Skeletal muscle satellite cell (primary cell): ENCODE results near the gene FAAP20.

Experiments
- H3K27me3 ChIP-seq: 2 replicates; pipeline ENCODE4 v1.7.0; 2013; ENCODE audit warnings: low read length; ENCODE audit not compliant: control insufficient read depth, insufficient read depth
- H3K36me3 ChIP-seq: 2 replicates; pipeline ENCODE4 v1.7.0; 2013; ENCODE audit warnings: mild to moderate bottlenecking, control low read depth, low read length; ENCODE audit not compliant: insufficient read depth
- H3K4me1 ChIP-seq: 2 replicates; pipeline ENCODE4 v1.7.0; 2013; ENCODE audit warnings: low read length; ENCODE audit not compliant: control insufficient read depth, insufficient read depth
- H3K4me2 ChIP-seq: 2 replicates; pipeline ENCODE4 v1.7.0; 2013; ENCODE audit warnings: mild to moderate bottlenecking, low read length
- H3K4me3 ChIP-seq: 2 replicates; pipeline ENCODE4 v1.7.0; 2013; ENCODE audit warnings: low read length
- H3K9ac ChIP-seq: 2 replicates; pipeline ENCODE4 v1.7.0; 2013; ENCODE audit warnings: mild to moderate bottlenecking, low read depth, low read length, moderate library complexity
- H3K9me3 ChIP-seq: replicated peaks from 2 replicates; pipeline ENCODE4 v1.7.0; 2013; ENCODE audit warnings: mild to moderate bottlenecking, control low read depth, low read length

The FAAP20 gene

GRCh38 chr1:2188336-2188735 lies 6.2 kb downstream of the FAAP20 start:
- Histone ChIP-seq H3K4me1 (peaks cover 38% of the 10 kb centered on the region), H3K4me2 (no peak overlapping the region), H3K36me3 (peaks cover 12% of the 10 kb centered on the region), H3K9me3 (no peaks in the 10 kb centered on the region), H3K9ac (no peak overlapping the region), H3K4me3 (no peak overlapping the region), H3K27me3 (no peaks in the 10 kb centered on the region)

GRCh38 chr1:2187619-2188018 lies 7.0 kb downstream of the FAAP20 start:
- H3K9ac ChIP-seq = no peak overlapping the region
- H3K36me3 ChIP-seq = peaks cover 8% of the 10 kb centered on the region
- H3K4me2 ChIP-seq = no peak overlapping the region
- H3K27me3 ChIP-seq = no peaks in the 10 kb centered on the region
- peaks cover 31% of the 10 kb centered on the region for H3K4me1 ChIP-seq
- no peak overlapping the region for H3K4me3 ChIP-seq
- no peaks in the 10 kb centered on the region for H3K9me3 ChIP-seq

- Histone ChIP-seq H3K27me3 (no peaks in the 10 kb centered on the region), H3K4me1 (peaks cover 24% of the 10 kb centered on the region), H3K9me3 (no peaks in the 10 kb centered on the region), H3K4me3 (no peak overlapping the region), H3K36me3 (peaks cover 8% of the 10 kb centered on the region), H3K4me2 (no peak overlapping the region), H3K9ac (no peak overlapping the region)
Observed at GRCh38 chr1:2186901-2187300, 7.7 kb downstream of the FAAP20 start.

GRCh38 chr1:2185880-2186855 lies 8.4 kb downstream of the FAAP20 start:
- peaks cover 6% of the 10 kb centered on the region for H3K36me3 ChIP-seq
- H3K4me1 ChIP-seq = peaks cover 20% of the 10 kb centered on the region
- H3K27me3 ChIP-seq = no peaks in the 10 kb centered on the region
- no peak overlapping the region for H3K9ac ChIP-seq
- no peak overlapping the region for H3K4me2 ChIP-seq
- no peaks in the 10 kb centered on the region for H3K9me3 ChIP-seq
- no peak overlapping the region for H3K4me3 ChIP-seq

GRCh38 chr1:2184934-2185333 lies 9.6 kb downstream of the FAAP20 start:
- H3K4me2 ChIP-seq = no peak overlapping the region

GRCh38 chr1:2184531-2184930 lies 10.0 kb downstream of the FAAP20 start:
- Histone ChIP-seq H3K9ac (no peak overlapping the region), H3K4me1 (peaks cover 4% of the 10 kb centered on the region), H3K36me3 (peaks cover 6% of the 10 kb centered on the region)

More at GRCh38 chr1:2184934-2185333, 9.6 kb downstream of the FAAP20 start:
- Histone ChIP-seq H3K36me3 (peaks cover 6% of the 10 kb centered on the region), H3K27me3 (no peaks in the 10 kb centered on the region), H3K4me1 (peaks cover 8% of the 10 kb centered on the region), H3K9me3 (no peaks in the 10 kb centered on the region), H3K4me3 (no peak overlapping the region), H3K9ac (no peak overlapping the region)

GRCh38 chr1:2183937-2184334 lies 10.6 kb downstream of the FAAP20 start:
- Histone ChIP-seq H3K4me1 (no peaks in the 10 kb centered on the region), H3K9ac (no peak overlapping the region), H3K36me3 (peaks cover 6% of the 10 kb centered on the region), H3K27me3 (peaks cover 3% of the 10 kb centered on the region), H3K9me3 (no peaks in the 10 kb centered on the region), H3K4me3 (no peak overlapping the region), H3K4me2 (no peak overlapping the region)

More at GRCh38 chr1:2184531-2184930, 10.0 kb downstream of the FAAP20 start:
- no peaks in the 10 kb centered on the region for H3K9me3 ChIP-seq
- peaks cover 1% of the 10 kb centered on the region for H3K27me3 ChIP-seq
- no peak overlapping the region for H3K4me3 ChIP-seq
- no peak overlapping the region for H3K4me2 ChIP-seq

- no peak overlapping the region for H3K4me3 ChIP-seq
- peaks cover 6% of the 10 kb centered on the region for H3K36me3 ChIP-seq
- no peak overlapping the region for H3K4me2 ChIP-seq
- no peak overlapping the region for H3K9ac ChIP-seq
- no peaks in the 10 kb centered on the region for H3K9me3 ChIP-seq
- no peaks in the 10 kb centered on the region for H3K4me1 ChIP-seq
- peaks cover 3% of the 10 kb centered on the region for H3K27me3 ChIP-seq
Observed at GRCh38 chr1:2182376-2182775, 12.2 kb downstream of the FAAP20 start.

- Histone ChIP-seq H3K9me3 (no peaks in the 10 kb centered on the region), H3K36me3 (peaks cover 3% of the 10 kb centered on the region), H3K4me2 (no peak overlapping the region), H3K4me1 (no peaks in the 10 kb centered on the region), H3K4me3 (no peak overlapping the region), H3K27me3 (peaks cover 4% of the 10 kb centered on the region), H3K9ac (no peak overlapping the region)
Observed at GRCh38 chr1:2181752-2182151, 12.8 kb downstream of the FAAP20 start.

- H3K27me3 ChIP-seq = peaks cover 9% of the 10 kb centered on the region
- no peak overlapping the region for H3K9ac ChIP-seq
- H3K9me3 ChIP-seq = no peaks in the 10 kb centered on the region
- H3K4me2 ChIP-seq = no peak overlapping the region
- H3K4me1 ChIP-seq = no peaks in the 10 kb centered on the region
- H3K36me3 ChIP-seq = no peaks in the 10 kb centered on the region
- no peak overlapping the region for H3K4me3 ChIP-seq
Observed at GRCh38 chr1:2181271-2181670, 13.3 kb downstream of the FAAP20 start.

- no peak overlapping the region for H3K4me3 ChIP-seq
- H3K27me3 ChIP-seq = peaks cover 14% of the 10 kb centered on the region
- no peaks in the 10 kb centered on the region for H3K36me3 ChIP-seq
- no peak overlapping the region for H3K9ac ChIP-seq
- H3K4me2 ChIP-seq = no peak overlapping the region
- H3K4me1 ChIP-seq = no peaks in the 10 kb centered on the region
- H3K9me3 ChIP-seq = no peaks in the 10 kb centered on the region
Observed at GRCh38 chr1:2180297-2181245, 14.0 kb downstream of the FAAP20 start.
